C4-2B (cell line): ENCODE data around the gene KDM4D.
"Not testable (repeated sequence)": the region's sequence is repeated elsewhere in the genome, so short reads cannot be mapped to it uniquely, and the experiment has no call there.

Source experiments
- ZFX ChIP-seq: fragments of 450-650 bp; IDR thresholded peaks from 2 replicates; pipeline ENCODE4 v1.6.1; 2017
- TF ChIP-seq, protein P1 (sequence below): fragments of 450-650 bp; conservative IDR thresholded peaks from 2 replicates; pipeline ENCODE4 v1.5.1; 2017; ENCODE audit warnings: mild to moderate bottlenecking

DNA sequence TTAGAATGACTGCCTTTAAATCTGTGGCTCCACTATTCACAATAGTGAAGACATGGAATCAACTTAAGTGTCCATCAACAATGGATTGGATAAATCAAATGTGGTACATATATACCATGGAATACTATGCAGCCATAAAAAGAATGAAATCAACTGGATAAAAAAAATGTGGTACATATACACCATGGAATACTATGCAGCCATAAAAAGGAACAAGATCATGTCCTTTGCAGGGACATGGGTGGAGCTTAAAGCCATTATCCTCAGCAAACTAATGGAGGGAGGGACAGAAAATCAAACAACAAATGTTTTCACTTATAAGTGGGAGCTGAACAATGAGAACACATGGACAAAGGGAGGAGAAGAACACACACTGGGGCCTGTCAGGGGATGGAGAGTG, 41.4 kb upstream of the KDM4D start:
- TF ChIP-seq, protein P1, sequence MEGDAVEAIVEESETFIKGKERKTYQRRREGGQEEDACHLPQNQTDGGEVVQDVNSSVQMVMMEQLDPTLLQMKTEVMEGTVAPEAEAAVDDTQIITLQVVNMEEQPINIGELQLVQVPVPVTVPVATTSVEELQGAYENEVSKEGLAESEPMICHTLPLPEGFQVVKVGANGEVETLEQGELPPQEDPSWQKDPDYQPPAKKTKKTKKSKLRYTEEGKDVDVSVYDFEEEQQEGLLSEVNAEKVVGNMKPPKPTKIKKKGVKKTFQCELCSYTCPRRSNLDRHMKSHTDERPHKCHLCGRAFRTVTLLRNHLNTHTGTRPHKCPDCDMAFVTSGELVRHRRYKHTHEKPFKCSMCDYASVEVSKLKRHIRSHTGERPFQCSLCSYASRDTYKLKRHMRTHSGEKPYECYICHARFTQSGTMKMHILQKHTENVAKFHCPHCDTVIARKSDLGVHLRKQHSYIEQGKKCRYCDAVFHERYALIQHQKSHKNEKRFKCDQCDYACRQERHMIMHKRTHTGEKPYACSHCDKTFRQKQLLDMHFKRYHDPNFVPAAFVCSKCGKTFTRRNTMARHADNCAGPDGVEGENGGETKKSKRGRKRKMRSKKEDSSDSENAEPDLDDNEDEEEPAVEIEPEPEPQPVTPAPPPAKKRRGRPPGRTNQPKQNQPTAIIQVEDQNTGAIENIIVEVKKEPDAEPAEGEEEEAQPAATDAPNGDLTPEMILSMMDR = not testable (repeated sequence)
- not testable (repeated sequence) for TF ChIP-seq ZFX
